ENCODE measurements around the gene CD2AP. TPM values are rescaled to one million over a fixed set of nuclear protein-coding genes. Genes with fewer than 3 reads are reported as not detected.

The CD2AP gene
- total RNA-seq, 1 donor from 2014 or later, result 68.8 TPM

DNA sequence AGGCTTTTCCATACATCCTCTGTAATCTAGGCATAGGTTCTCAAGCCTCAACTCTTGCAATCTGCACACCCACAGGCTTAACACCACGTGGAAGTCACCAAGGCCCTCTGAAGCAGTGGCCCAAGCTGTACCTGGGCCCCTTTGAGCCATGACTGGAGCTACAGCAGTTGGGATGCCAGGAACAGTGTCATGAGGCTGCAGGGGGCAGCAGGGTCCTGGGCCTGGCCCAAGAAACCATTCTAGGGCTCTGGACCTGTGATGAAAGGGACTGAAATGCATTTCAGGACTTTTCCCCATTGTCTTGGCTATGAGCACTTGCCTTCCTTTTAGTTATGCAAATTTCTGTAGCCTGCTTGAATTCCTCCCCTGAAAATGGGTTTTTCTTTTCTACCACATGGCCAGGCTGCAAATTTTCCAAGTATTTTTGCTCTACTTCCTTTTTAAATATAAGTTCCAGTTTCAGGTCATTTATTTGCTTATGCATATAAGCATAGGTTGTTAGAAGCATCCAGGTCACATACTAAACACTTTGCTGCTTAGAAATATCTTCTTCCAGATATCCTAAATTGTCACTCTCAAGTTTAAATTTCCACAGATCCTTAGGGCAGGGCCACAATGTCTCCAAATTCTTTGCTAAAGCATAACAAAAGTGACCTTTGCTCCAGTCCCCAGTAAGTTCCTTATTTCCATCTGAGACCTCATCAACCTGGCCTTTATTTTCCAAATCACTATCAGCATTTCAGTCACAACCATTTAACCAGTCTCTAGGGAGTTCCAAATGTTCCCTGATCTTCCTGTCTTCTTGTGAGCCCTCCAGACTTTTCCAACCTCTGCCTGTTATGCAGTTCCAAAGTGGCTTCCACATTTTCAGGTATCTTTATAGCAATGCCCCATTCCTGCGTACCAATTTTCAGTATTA is 48.6 kb upstream of the CD2AP start:
- DNase-seq (ENCODE audit: low read depth) (no peak), FAIRE-seq (no peak)
- no peak overlapping the region for H3K9ac ChIP-seq (ENCODE audit: low read length)
- no peak overlapping the region for H3K4me3 ChIP-seq (ENCODE audit: insufficient read depth, low read depth, low read length)
- no peak overlapping the region for H3K4me3 Mint-ChIP-seq (ENCODE audit: unreplicated experiment)
- peaks cover 31% of the 10 kb centered on the region for H3K9me3 Mint-ChIP-seq (ENCODE audit: unreplicated experiment)
- peaks cover 4% of the 10 kb centered on the region for H3K36me3 Mint-ChIP-seq (ENCODE audit: low read depth, unreplicated experiment)
- no peaks in the 10 kb centered on the region for H3K9me3 ChIP-seq (ENCODE audit: insufficient read depth, low read depth, low read length)
- H3K36me3 ChIP-seq (ENCODE audit: insufficient read depth, low read length), result no peaks in the 10 kb centered on the region
- TF ChIP-seq, protein P1, sequence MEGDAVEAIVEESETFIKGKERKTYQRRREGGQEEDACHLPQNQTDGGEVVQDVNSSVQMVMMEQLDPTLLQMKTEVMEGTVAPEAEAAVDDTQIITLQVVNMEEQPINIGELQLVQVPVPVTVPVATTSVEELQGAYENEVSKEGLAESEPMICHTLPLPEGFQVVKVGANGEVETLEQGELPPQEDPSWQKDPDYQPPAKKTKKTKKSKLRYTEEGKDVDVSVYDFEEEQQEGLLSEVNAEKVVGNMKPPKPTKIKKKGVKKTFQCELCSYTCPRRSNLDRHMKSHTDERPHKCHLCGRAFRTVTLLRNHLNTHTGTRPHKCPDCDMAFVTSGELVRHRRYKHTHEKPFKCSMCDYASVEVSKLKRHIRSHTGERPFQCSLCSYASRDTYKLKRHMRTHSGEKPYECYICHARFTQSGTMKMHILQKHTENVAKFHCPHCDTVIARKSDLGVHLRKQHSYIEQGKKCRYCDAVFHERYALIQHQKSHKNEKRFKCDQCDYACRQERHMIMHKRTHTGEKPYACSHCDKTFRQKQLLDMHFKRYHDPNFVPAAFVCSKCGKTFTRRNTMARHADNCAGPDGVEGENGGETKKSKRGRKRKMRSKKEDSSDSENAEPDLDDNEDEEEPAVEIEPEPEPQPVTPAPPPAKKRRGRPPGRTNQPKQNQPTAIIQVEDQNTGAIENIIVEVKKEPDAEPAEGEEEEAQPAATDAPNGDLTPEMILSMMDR (IDR thresholded peaks at IDR 0.05; ENCODE audit: insufficient read depth, low read depth, low read length), result no peak
- TF ChIP-seq EZH2 (IDR thresholded peaks at IDR 0.05; ENCODE audit: insufficient read depth, low read length), result no peak
- no peaks in the 10 kb centered on the region for H3K27me3 Mint-ChIP-seq (ENCODE audit: low read depth, unreplicated experiment)
- H3K4me2 ChIP-seq (ENCODE audit: low read length), result no peak overlapping the region
- no peak overlapping the region for H3K27ac Mint-ChIP-seq (ENCODE audit: unreplicated experiment)
- no peaks in the 10 kb centered on the region for H3K4me1 Mint-ChIP-seq (ENCODE audit: low read depth, unreplicated experiment)
- no peaks in the 10 kb centered on the region for H3K27me3 ChIP-seq (ENCODE audit: insufficient read depth, low read length)
- H2AFZ ChIP-seq (ENCODE audit: low read depth, low read length), result no peak overlapping the region
- H3K27ac ChIP-seq (ENCODE audit: low read depth, low read length), result no peak overlapping the region
- no peaks in the 10 kb centered on the region for H3K4me1 ChIP-seq (ENCODE audit: insufficient read depth, low read length)
- no peaks in the 10 kb centered on the region for H4K20me1 ChIP-seq (ENCODE audit: insufficient read depth, low read length)
- no peaks in the 10 kb centered on the region for H3K79me2 ChIP-seq (ENCODE audit: insufficient read depth, low read length)

DNA sequence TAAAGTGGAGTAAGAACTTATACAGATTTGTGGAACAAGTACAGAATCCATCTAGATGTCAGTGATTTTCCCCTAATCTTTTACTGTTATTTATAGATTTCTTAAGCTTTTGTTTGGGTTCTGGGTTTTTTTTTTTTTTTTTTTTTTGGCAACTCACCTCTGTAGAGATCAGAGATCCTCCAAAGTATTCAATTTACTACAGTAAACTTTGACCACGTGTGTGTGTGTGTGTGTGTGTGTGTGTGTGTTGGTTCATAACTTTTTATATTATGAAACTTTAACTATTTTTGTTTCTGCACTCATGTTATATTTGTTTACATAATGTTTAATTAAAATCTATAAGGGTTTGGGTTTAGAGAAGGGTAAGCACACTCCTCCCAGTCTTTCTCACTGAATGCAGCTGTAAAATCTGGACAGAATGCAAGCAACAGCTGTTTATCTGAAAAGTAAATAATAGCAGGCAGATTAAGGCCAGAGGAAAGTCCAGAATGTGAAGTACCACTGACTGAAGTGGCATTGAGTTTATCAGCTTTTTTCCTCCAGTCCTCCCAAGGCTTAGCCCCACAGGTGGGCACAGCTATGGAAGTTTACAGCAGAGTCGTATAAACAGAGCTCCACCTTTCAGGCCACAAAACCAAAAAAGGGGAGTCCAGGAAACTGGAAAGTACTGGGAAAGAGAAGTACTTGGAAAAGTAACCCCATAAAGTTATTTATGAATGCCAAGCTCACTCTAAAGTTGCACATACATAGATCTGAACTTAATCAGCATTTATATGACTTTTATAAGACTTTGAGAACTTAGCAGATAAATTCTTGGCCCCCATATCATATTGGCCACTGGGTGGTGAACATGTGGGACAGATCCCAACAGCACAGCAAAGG is 43.0 kb upstream of the CD2AP start:
- Histone ChIP-seq H3K4me3 (ENCODE audit: insufficient read depth, low read depth, low read length) (no peak overlapping the region), H3K36me3 (ENCODE audit: insufficient read depth, low read length) (no peaks in the 10 kb centered on the region), H3K27ac (ENCODE audit: low read depth, low read length) (no peak overlapping the region), H3K9me3 (ENCODE audit: insufficient read depth, low read depth, low read length) (no peaks in the 10 kb centered on the region), H3K4me2 (ENCODE audit: low read length) (no peak overlapping the region), H3K79me2 (ENCODE audit: insufficient read depth, low read length) (no peaks in the 10 kb centered on the region), H4K20me1 (ENCODE audit: insufficient read depth, low read length) (no peaks in the 10 kb centered on the region), H3K9ac (ENCODE audit: low read length) (no peak overlapping the region), H3K27me3 (ENCODE audit: insufficient read depth, low read length) (no peaks in the 10 kb centered on the region), H3K4me1 (ENCODE audit: insufficient read depth, low read length) (no peaks in the 10 kb centered on the region), H2AFZ (ENCODE audit: low read depth, low read length) (no peak overlapping the region)
- TF ChIP-seq EZH2 (IDR thresholded peaks at IDR 0.05; ENCODE audit: insufficient read depth, low read length), result no peak
- TF ChIP-seq, protein P1 (IDR thresholded peaks at IDR 0.05; ENCODE audit: insufficient read depth, low read depth, low read length), result no peak
- Mint-ChIP-seq H3K4me3 (ENCODE audit: unreplicated experiment) (no peak overlapping the region), H3K27ac (ENCODE audit: unreplicated experiment) (no peak overlapping the region), H3K36me3 (ENCODE audit: low read depth, unreplicated experiment) (peaks cover 5% of the 10 kb centered on the region), H3K9me3 (ENCODE audit: unreplicated experiment) (peaks cover 9% of the 10 kb centered on the region), H3K27me3 (ENCODE audit: low read depth, unreplicated experiment) (peaks cover 3% of the 10 kb centered on the region), H3K4me1 (ENCODE audit: low read depth, unreplicated experiment) (no peaks in the 10 kb centered on the region)
- no peak for DNase-seq (ENCODE audit: low read depth)
- no peak for FAIRE-seq
